Hematopoietic multipotent progenitor cell treated with erythropoietin and hydrocortisone succinate and interleukin-3 and kit ligand, for 15 days (in vitro differentiated cells): Measurements from ENCODE around the gene ALDH7A1.
"Not testable (repeated sequence)": the region's sequence is repeated elsewhere in the genome, so short reads cannot be mapped to it uniquely, and the experiment has no call there.

Experiments used
- DNase-seq: peaks from one replicate; pipeline ENCODE4 v3.0.0-alpha.2; 2015; ENCODE audit warnings: low spot score

The ALDH7A1 gene

DNA sequence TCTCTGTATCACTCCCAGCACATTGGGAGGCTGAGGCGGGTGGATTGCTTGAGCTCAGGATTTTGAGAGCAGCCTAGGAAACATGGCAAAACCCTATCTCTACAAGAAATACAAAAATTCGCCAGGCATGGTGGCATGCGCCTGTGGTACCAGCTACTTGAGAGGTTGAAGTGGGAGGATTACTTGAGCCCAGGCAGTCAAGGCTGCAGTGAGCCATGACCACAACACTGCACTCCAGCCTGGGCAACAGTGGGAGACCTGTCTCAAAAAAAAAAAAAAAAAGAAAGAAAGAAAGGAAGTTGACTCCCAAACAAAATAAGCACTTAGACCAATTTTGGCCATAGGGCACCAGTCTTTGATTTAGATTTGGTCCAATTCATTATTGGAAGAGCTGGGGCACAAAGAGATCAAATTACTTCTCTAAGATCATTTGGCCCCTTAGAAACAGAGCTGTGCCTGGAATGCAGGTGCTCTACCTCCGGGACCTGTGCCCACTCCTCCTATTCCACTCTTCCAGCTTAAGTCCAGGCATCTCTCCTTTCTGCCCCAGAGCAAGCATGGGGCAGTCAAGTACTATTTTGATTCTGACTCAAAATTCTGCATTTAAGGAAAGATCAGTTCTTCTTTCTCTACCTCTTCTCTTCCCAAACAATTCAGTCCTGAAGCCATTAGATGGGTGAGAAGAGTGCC, 59.0 kb downstream of the ALDH7A1 start:
- no peak for DNase-seq

- no peak for DNase-seq
These were observed 60.5 kb downstream of the ALDH7A1 start for GRCh38 chr5:126534553-126534952.

DNA sequence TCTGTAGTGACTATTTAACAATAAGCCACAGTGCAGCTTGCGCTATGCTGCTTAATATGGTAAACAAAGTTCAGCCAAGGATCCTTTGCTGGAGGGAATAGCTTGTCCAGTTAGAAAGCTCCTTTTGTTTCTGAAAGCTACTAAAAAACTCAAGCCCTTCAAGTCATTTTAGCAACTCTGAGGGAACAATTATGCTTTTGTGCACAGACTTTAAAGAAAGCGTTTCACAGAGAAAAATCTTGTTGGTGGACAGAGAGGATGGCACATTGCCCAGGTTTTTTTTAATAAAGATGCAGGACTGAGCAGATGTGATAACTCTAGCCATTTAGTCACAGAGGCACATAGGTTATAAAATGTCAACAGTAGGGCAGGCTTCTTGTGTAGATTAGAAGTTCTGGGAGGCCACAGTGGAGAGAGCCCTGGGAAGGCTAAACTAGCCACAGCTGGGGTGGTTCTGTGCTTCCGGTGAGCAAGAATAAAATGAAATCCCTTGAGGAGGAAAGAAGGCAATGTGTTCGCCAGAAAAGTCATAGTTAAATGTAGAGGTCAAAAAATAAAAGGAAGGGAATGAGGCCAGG, 63.4 kb downstream of the ALDH7A1 start:
- no peak for DNase-seq

DNA sequence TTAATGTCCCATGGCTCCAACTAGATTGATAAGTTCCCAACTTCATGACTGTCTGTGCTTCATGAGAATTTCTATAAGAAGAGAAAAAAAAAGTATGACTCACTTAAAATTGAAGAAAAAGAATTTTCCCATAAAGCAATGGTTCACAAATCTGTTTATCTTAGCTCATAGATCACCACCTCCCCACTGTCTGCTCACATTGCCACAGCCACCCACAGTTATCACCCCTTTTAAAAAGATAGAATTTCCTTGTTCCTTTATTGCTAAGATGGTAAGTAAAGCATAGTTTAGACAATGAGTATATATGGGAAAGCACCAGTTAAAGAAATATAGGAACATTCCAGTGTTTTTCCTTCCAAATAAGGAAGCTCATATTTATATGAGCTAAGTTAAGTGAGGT, 67.1 kb downstream of the ALDH7A1 start:
- no peak for DNase-seq

- DNase-seq, result no peak
These were observed 67.9 kb downstream of the ALDH7A1 start for GRCh38 chr5:126527158-126527557.

GRCh38 chr5:126526493-126526892, 68.5 kb downstream of the ALDH7A1 start:
- DNase-seq, result no peak

DNA sequence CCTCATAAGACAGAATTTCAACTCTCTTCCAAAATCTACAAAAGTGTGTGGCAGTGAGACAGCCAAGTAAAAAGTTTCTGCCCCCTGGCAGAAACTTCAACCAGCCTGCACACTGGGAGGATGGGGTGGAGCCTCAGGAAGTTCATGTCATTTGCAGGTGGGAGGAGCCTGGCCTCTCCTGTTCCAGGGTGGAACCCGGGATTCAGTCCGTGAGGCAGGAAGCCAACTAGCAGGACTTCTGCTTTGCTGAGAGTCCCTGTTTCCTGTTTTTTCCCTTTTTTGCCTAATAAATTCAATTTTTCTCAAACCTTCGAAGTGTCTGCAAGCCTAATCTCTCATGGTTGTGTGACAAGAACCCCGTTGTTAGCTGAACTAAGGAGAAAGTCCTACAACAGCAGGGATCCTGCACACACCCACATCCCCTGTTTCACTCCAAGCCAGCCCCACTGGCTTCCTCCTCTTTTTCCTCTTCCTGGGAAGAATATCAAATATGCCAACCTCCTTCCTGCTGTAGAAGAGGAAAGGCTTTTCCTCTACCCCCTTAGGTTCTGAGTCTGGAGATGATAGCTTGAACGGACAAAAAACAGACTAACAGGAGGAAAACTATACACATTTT, 69.3 kb downstream of the ALDH7A1 start:
- DNase-seq, result no peak

DNA sequence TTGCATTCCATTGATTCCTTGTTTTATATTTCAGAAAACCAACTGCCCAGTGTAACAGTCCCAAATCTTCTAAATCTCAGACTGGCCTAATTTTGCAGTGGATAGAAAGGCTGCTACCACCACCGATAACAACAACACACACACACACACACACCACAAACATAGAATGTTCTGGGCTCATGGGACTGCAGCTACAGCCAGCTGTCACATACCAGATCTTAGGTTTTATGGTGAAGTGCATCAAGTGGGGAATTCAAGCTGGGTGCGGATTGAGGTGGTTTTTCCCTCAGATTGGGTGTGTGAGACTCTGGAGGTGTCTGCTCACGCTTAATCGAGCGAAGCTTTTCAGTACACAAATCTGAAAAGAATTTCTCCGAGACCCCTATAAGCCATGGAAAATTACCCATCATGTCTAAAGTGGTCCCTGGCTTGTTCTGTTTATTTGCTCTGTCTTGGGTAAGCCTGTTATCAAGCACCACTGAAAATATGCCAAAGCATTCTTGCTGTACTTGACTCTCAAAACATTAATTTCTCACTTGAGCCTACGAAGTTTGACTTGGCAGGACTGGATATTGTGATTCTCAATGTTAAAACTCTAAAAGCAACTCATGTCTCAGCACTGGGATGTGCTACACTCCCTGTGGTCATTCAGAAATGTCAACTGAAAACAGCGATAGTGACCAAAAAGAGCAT, 71.1 kb downstream of the ALDH7A1 start:
- no peak for DNase-seq

DNA sequence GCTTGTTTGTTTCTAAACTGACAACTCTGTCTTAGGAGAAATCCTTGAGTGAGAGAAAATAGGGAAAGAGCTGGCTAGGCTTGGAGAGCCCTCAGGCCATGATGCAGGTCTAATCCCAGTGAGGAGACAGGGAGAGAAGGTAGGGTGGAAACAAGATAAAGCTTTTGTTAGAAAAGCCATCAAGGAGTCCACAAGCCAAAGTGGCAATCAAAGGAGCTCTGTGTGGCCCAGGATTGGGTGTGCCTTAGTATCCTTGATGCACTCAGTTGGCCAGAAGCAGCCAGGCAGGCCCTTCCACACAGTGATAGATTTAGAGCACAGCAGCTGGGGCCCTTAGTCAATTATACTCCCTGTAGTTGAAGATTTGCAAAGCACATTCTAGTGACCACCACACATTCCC, 73.9 kb downstream of the ALDH7A1 start:
- no peak for DNase-seq

DNA sequence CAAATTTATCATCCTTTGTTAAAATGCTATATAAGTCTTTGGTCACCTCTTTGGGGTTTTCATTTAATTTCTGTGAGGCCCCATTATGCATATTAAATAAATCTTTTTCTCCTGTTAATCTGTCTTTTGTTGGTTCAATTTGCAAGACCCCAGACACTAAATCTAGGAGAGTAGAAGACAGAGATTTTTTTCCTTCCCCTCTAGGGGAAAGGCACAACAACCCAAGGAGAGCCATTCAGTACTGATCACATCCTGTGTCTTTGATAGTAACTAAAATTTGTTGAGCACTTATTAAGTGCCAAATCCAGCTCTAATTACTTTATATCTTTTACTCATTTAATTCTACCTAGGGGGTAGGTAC, 74.4 kb downstream of the ALDH7A1 start:
- DNase-seq, result no peak

- peak; percentile 14 for DNase-seq
These were observed 75.1 kb downstream of the ALDH7A1 start for GRCh38 chr5:126519637-126520592.

DNA sequence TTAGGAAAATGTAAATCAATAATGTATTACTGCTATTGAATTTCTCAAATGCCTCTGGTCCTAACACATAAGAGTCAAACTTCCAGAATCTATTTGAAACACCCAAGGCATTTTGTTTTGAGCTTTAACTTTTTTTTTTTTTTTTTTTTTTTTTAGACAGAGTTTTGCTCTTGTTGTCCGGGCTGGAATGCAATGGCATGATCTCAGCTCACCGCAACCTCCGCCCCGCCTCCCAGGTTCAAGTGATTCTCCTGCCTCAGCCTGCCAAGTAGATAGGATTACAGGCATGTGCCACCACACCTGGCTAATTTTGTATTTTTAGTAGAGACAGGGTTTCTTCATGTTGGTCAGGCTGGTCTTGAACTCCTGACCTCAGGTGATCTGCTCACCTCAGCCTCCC, 75.8 kb downstream of the ALDH7A1 start:
- not testable (repeated sequence) for DNase-seq

DNA sequence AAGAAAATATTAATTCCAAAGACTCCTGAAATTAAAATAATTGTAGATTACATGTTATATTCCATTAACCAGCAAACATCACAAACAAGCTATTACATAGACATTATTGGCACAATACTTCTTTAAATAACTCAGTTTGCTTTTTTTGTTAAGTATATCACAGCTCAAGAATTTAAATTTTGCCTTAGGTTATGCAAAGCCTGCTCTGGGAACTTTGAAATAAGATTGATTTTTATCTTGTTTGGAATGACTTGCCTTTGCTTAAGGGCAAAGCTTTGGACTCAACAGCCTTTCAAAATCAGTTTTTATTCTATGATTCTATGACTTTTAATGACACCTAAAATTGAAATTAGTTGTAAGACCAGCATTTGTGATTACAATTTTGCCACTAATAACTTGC, 78.2 kb downstream of the ALDH7A1 start:
- no peak for DNase-seq

DNA sequence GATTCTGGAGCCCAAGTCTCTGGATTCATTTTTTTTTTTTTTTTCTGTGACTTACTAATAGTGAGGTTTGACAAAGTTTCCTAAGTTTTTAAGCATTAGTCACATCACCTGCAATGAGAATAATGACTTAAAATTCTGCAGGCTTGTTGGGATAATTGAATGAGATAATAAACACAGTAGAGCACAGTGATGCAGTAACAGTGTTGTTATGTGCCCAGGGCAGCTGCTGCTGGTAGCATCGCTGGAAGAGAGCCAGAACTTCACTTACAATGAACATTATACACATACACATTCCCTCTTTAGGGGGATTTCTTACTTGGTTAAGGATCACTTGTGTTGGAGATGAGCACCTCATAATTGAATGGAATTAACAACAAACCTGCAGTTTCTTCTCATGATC, 78.9 kb downstream of the ALDH7A1 start:
- DNase-seq, result peak; percentile 17

DNA sequence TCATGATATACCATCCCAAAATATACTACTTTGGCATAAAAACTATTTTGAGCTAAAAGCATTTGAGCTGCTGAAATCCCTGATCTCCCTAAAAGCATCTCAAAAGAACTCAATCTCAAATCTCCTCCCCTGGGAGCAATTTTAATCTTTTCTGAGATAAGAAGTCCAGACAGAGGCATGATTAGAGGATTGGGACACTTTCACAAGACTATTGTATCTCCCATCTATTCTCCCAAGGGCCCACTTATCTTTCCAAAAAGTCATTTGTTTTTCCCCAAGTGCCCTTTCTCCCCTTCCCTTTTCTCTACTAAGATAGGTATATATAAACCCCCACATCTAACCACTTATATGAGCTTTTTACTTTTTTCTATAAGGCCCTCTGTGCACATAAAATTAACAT, 79.7 kb downstream of the ALDH7A1 start:
- peak; percentile 6 for DNase-seq

DNA sequence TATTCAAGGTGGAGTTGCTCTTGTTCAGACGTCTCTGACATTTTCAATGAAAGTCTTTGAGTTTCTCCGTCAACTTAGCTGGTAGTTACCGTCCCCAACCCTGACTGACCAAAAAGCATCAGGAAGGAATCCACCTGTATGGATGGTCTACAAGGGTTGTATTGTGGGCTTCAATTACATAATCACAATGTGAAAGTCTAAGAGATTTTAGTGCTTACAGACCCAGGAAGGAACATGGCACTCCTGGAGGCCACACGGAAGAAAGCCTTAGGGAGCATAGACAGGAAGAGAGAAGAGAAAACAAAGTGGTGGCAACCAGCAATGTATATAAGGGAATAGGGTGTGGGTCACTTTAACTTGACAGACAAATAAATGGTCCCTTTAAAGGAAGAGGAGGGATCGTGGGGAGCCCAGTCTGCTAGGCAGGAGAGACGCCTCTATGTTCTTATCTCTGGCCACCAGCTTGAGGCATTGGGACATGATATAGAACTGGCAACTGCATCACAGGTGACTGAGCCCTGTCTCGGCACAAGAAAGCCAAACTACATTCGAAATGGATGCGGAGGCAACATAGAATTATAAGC, 80.4 kb downstream of the ALDH7A1 start:
- peak; percentile 76 for DNase-seq

DNA sequence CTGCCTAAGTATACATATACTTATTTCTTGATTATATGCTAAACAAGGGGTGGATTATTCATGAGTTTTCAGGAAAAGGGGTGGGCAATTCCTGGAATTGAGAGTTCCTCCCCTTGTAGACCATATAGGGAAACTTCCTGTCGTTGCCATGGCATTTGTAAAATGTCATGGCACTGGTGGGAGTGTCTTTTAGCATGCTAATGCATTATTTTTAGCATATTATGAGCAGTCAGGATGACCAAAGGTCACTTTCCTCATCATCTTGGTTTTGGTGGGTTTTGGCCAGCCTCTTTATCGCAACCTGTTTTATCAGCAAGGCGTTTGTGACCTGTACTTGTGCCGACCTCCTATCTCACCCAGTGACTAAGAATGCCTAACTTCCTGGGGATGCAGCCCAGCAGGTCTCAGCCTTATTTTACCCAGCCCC, 80.9 kb downstream of the ALDH7A1 start:
- DNase-seq, result peak; percentile 49

GRCh38 chr5:126513703-126514102, 81.3 kb downstream of the ALDH7A1 start:
- DNase-seq, result no peak

GRCh38 chr5:126513302-126513701, 81.7 kb downstream of the ALDH7A1 start:
- DNase-seq, result no peak

DNA sequence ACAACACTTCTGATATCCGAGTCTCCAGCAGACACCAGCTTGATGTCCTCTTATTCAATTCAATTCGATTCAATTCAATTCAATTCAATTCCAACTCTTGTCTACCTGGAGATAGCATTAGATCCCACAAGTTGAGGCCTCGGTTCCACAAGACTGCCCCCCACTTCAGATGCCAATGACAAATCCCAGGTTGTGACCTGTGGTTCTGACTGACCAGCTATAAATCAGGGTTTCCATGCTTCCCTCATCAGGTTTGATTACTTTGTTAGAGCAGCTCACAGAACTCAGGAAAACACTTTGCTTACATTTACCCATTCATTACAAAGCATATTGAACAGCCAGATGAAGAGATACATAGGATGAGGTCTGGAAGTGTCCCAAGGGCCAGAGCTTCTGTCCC, 82.6 kb downstream of the ALDH7A1 start:
- no peak for DNase-seq

DNA sequence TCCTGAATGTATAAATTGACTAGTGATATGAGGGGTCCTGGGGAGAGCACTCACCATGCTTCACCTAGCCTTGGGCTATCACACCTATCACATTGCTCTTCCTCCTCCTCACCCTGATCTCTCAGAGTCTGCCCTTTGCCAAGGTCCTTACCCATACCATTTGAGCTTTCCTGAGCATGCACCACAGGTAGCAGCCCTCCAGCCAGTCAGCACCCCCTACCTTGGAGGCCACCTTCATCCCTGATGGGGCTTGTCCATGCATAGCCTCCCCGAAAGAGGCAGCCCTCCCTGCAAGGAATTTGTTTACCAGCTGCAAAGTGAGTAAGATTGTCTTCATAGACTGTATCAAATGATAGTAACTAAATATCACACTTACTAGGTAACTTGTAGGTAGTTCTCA, 83.1 kb downstream of the ALDH7A1 start:
- DNase-seq, result no peak

- DNase-seq, result no peak
These were observed 85.7 kb downstream of the ALDH7A1 start for GRCh38 chr5:126509339-126509738.
